CMK (cell line): ENCODE data around the gene TENM3.

Source experiments
- DNase-seq: peaks from one replicate; pipeline ENCODE4 v3.0.0-alpha.2; 2010; ENCODE audit warnings: low read depth

The TENM3 gene

DNA sequence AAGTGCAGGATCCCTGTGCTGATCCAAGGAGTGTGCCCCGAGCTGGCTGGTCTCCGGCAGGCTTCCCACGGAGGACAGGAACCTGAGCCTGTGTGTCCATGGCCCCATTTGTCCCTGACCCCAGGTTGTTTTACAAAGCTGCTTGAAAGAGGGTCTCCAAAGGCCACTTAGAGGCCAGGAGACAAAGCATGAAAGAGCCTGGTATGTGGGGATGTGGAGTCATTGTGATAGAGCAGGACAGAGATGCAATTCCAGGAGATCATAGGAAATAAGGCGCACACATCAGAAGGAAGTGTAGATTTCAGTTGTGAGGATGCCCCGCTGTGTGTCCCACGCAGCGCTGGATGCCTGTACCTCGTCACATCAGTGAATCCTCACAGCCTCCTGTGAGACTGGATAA is 48.0 kb downstream of the TENM3 start:
- DNase-seq: no peak

- no peak for DNase-seq
Measured at GRCh38 chr4:182291597-182292270, 48.5 kb downstream of the TENM3 start.

- no peak for DNase-seq
Measured at GRCh38 chr4:182292612-182293011, 49.4 kb downstream of the TENM3 start.

- DNase-seq: no peak
Measured at GRCh38 chr4:182293691-182294255, 50.6 kb downstream of the TENM3 start.

DNA sequence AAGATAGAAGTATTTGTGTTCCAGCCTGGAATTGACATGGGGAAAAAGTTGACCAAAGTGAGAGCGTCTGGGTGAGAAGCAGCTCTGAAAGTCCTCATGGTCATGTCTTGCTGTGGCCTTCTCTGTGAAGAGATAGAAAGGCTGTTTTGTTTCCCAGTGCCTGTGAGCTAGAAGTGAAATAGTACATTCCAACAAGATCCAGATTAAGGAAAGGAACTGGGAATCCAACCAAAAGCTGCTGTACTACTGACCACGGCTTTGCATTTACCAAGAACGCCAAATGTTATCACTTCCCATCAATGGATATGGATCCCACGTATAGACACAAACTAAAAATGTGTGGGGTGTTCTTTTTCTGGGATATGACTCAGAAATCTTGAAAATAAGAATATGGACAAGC is 51.2 kb downstream of the TENM3 start:
- DNase-seq: no peak

DNA sequence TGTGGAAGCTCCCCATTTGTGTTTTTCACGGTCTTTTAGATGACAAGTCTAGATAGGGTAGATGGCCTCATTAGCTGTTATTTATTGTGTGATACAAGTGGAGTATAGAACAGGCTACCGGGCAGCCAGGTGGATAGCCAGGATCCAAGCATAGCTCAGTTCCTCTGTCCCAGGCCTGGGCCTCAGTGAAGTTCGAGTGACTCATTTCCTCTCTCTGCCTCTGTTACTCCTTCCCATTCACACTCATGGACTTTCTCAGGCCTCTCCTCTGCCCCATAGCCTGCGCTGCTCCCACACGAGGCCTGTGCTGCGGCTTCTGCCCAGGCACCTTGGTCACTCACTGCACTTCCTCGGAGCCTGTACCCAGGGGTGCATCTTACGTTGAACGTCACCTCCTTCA is 54.5 kb downstream of the TENM3 start:
- no peak for DNase-seq

GRCh38 chr4:182301736-182302135 is 58.5 kb downstream of the TENM3 start:
- no peak for DNase-seq

DNA sequence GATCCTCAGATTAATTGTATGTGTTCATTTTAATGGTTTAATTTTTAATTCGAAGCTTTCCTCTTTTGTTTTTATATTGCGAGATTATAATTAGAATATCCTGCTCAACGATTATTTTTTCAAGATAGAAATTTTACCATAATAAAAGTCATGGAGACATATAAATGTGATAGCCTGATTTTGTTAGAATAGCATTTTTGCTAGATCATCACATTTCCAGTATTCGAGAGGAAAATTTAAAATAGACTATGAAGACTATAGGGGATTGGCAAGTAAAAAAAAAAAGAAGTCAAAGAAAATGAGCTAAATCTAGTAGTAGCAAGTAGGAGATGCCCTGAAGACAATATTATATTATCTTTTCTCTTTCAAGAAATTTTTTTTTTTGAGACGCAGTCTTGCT is 60.6 kb downstream of the TENM3 start:
- DNase-seq: no peak

DNA sequence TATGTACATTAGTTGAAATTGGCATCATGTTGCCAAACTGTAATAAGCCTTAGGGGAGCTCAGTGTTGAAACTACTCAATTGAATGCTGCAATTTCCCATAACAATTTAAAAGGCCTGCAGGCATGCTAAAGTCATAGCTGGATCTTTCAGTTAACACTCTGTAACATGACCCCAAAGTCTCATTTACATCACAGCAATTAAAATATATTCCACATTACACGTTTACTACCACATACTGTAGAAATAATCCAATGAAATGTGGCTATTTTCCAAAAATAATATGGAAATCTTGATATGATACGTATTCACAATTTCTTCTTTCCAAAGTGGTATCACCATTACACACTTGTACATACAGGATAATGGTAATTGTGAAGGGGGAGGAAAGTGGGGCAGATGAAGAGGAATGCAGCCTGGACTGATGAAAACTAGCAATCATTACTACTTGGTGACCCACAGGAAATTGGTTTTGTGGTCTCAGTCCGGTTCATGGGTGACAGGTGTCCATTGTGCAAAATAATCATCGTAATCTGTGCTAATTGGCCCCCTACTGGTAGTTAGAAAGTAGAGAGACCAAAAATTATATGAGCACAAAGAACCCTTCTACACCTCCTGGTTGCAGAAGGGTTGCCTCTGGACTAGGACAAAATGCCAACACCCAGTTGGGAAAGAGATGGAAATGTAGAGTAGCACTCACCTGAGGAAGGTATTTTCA is 63.7 kb downstream of the TENM3 start:
- DNase-seq: no peak

GRCh38 chr4:182307746-182308145 is 64.5 kb downstream of the TENM3 start:
- no peak for DNase-seq

DNA sequence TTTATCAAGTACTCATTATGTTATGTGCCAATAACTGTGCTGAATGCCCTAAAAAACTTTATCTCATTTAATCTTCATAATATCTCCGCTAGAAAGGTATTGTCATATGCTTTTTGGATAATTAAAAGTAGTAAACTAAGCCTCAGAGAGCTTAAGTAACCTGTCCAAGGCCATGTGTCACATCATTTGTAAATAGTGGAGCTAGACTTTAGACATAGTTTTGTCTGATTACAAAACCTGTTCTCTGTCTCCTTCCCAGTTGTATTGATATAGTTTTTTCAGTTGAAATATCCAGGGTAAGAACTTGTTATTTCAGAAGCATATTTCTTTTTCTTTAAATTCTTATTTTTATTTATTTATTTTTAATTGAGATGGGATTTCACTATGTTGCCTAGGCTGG is 66.7 kb downstream of the TENM3 start:
- DNase-seq: no peak

GRCh38 chr4:182310316-182310715 is 67.1 kb downstream of the TENM3 start:
- DNase-seq: no peak

DNA sequence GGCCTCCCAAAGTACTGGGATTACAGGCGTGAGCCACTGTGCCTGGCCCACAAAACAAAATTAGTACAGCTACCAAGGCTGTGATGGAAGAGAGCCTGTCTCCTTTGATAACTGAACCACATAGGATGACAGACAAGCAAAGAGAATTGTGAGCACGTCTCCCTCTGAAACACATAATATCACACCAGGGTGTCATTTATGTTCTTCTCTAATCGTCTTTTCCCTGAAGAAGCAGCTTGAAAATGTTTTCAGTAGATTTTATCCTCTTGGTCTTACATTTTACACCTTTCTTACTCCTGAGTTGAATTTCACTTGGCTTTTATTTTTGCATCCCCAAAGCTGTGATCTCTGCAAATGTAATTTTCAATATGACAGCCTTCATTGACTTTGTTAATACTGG is 67.8 kb downstream of the TENM3 start:
- DNase-seq: no peak

- DNase-seq: no peak
Measured at GRCh38 chr4:182314537-182314936, 71.3 kb downstream of the TENM3 start.

DNA sequence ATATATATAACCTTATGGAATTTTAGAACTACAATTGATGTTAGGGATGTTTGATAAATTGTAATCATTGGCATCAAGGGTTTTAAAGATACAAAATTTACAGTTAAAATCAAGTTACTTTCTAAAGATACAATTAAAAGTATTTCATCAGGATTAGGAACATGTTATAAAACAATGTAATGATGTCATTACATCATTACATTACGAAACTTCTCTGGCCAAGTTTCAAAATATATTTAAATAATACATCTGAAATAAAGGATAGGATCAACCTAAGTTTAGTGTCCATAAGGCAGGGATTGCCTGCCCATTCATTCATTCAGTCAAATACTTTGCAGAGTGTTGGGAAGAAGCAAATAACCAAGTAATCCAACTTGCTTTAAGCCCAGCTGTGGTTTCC is 75.1 kb downstream of the TENM3 start:
- no peak for DNase-seq

DNA sequence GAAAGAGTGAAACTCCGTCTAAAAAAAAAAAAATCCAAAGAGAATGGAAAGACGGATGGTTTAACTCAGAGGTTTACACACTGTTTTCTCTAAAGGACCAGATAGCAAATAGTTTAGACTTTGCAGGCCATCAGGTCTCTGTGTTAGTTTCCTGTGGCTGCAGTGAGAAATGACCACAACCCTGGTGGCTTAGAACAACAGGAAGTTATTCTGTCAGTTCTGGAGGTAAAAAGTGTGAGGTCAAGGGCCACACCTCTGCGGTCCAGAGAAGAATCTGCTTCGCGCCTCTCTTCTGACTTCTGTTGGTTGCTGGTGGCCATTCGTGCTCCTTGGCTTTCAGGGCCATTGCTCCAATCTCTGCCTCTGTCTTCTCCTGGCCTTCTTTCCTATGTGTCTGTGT is 76.9 kb downstream of the TENM3 start:
- DNase-seq: no peak

DNA sequence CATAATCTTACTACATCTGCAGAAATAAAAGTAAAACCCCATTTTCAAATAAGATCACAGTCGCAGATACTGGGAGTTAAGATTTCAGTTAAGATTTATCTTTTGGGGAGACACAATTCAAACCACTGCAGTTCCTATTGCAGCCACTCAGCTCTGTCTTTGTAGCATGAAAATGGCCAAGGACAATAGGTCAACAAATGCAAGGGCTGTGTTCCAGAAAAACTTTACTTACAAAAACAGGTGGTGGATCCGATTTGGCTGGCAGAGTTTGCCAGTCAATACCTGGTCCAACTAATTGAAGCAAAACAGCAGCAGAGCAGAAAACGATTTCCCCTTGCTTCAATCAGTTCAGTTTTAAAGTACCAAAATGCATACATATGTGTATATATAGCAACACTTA is 77.4 kb downstream of the TENM3 start:
- no peak for DNase-seq

DNA sequence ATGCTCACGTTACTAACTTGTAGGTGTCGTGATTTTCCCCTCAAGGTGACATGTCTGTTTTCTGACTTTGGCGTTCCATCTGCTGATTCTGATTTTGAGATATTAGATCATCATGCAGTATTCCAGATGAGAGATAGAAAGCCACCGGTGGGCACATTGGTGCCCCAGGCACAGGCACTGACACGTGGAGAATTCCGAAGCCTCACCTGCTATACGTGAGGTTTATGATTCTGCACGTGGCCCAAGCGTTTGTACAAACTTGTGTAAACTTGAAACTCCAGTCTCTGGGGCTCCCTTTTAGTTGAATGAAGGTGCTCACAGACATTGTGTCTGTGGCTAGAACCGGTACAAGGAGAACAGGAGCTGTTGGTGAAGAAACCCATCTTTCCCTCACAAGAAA is 81.1 kb downstream of the TENM3 start:
- no peak for DNase-seq

DNA sequence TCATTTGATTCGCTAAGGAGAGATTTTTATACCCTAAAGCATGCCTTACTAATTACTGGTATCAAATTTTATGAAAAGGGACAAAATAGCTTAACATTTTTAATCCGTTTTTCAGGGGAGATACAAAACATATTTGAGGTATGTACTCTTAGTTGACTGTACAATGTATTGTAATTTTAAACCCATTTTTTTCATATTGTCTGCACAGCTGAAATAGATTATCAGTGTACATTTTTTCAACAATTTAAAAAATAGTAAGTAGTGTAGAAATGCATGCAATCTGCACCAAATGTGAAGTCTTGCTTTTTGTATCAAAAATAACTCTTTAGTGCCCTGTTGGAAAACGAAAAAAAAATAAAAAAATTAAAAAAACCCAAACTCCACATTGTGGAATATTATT is 82.2 kb downstream of the TENM3 start:
- DNase-seq: no peak

- no peak for DNase-seq
Measured at GRCh38 chr4:182325848-182326255, 82.7 kb downstream of the TENM3 start.

- no peak for DNase-seq
Measured at GRCh38 chr4:182328505-182328904, 85.3 kb downstream of the TENM3 start.

- no peak for DNase-seq
Measured at GRCh38 chr4:182337366-182337765, 94.2 kb downstream of the TENM3 start.

- DNase-seq: no peak
Measured at GRCh38 chr4:182338063-182338462, 94.9 kb downstream of the TENM3 start.

DNA sequence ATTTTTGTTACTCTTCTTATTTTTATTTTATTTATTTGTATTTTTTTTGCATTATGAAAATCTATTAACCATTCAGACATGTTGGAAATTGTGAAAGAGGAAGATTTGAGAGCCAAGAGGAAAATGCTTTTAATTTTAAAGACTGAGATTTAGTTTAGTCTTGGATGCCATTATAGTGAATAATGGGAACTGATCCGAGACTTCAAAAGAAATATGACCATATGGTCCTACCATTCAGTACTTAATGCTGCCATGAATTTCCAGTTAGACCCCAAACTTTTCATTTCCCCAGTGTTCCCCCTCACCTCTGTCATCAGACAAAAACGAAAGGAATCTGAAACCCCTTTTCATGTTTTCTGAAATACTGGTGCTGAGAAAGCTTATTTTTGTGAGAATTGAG is 95.5 kb downstream of the TENM3 start:
- no peak for DNase-seq
